Upper lobe of left lung (tissue), 4 donors: ENCODE measurements around the gene WDR41.

Source experiments
- CTCF ChIP-seq, 6 experiments: fragments of 450-650 bp in 4 of 6; fragments of 200-600 bp in 2 of 6; sonication (generic) in 2 of 6; IDR thresholded peaks; one replicate each; pipeline ENCODE4 v1.5.1; 2016 to 2019; ENCODE audit warnings: antibody characterized with exemption in 6 of 6
- EP300 ChIP-seq, 4 donors: sonication (generic); formaldehyde crosslinking; IDR thresholded peaks; one replicate each; pipeline ENCODE4 v1.5.1; 2017; ENCODE audit warnings: antibody characterized with exemption in 4 of 4, control low read depth in 2 of 4
- POLR2AphosphoS5 ChIP-seq, 2 donors: sonication (generic); formaldehyde crosslinking; IDR thresholded peaks; one replicate each; pipeline ENCODE4 v1.5.1; 2017; ENCODE audit warnings: antibody characterized with exemption in 2 of 2

- TF ChIP-seq CTCF (IDR thresholded peaks at IDR 0.05) (no peak), EP300 (IDR thresholded peaks at IDR 0.05) (no peak), POLR2AphosphoS5 (IDR thresholded peaks at IDR 0.05) (no peak)
These were observed 6.8 kb upstream of the WDR41 start for GRCh38 chr5:77498952-77499351.
